ENCODE measurements around the gene DLG5. TPM values are rescaled to one million over a fixed set of nuclear protein-coding genes. Genes with fewer than 3 reads are reported as not detected.

The DLG5 gene
- polyA plus RNA-seq, 2 of the 4 experiments (the other 2 are of a cell fraction) = 17.0 to 30.9 TPM

DNA sequence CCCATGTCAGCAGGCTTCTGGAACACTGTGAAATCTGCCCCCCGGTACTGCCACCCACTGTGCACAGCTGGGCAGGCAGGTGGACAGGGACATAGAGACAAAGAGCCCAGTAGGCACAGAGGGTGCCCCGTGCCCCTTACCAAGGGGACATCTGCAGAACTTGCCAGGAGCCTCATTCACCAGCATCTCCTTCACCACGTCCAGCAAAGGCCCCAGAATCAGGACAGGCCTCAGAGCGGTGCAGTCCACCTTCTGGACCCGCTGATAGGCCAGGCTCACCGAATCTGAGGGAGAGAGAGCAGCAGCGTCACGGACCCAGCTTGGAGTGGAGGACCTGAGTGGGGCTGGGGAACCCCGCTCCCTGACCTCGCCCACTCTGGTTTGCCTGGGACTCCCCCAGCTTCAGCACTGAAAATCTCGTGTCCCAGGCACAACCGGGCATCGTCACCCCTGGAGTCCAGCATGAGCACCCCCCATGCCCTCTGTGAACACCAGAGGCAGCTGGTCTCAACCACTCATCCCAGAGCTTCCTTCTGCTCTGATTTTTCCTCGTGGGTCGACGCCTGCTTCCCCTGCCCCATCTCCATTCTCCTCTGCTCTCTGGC, 130.1 kb downstream of the DLG5 start:
- no peak for DNase-seq (ENCODE audit: low read depth in 1 of 2, low spot score in 1 of 2)
- TF ChIP-seq BHLHE40 (IDR thresholded peaks at IDR 0.05; ENCODE audit: low read depth, low read length) (no peak), MAZ (IDR thresholded peaks at IDR 0.05; ENCODE audit: borderline replicate concordance, low read depth, low read length) (no peak), KDM1A (IDR thresholded peaks at IDR 0.05; ENCODE audit: low read depth) (no peak), RAD21 (conservative IDR thresholded peaks at IDR 0.05 in 1 of 2, IDR thresholded peaks at IDR 0.05 in 1 of 2) (no peak), EHF (CRISPR knock-in tag; IDR thresholded peaks at IDR 0.05) (no peak), RNF2 (IDR thresholded peaks at IDR 0.05; ENCODE audit: borderline replicate concordance, low read depth) (no peak), NR3C1 (IDR thresholded peaks at IDR 0.05) (no peak), HDAC2 (IDR thresholded peaks at IDR 0.05) (no peak), MYC (IDR thresholded peaks at IDR 0.05; ENCODE audit: borderline replicate concordance, low read length) (no peak), JUN (IDR thresholded peaks at IDR 0.05) (no peak), CHD2 (IDR thresholded peaks at IDR 0.05; ENCODE audit: low read length, partially characterized antibody) (no peak), TP53 (CRISPR knock-in tag; IDR thresholded peaks at IDR 0.05) (no peak), HOXB13 (CRISPR knock-in tag; IDR thresholded peaks at IDR 0.05; ENCODE audit: low read depth) (no peak), GATA3 (IDR thresholded peaks at IDR 0.05; ENCODE audit: borderline replicate concordance) (no peak), ZNF302 (CRISPR knock-in tag; IDR thresholded peaks at IDR 0.05) (no peak)
- TF ChIP-seq, protein P1, sequence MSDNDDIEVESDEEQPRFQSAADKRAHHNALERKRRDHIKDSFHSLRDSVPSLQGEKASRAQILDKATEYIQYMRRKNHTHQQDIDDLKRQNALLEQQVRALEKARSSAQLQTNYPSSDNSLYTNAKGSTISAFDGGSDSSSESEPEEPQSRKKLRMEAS (IDR thresholded peaks at IDR 0.05) = no peak
- TF ChIP-seq, protein P2, sequence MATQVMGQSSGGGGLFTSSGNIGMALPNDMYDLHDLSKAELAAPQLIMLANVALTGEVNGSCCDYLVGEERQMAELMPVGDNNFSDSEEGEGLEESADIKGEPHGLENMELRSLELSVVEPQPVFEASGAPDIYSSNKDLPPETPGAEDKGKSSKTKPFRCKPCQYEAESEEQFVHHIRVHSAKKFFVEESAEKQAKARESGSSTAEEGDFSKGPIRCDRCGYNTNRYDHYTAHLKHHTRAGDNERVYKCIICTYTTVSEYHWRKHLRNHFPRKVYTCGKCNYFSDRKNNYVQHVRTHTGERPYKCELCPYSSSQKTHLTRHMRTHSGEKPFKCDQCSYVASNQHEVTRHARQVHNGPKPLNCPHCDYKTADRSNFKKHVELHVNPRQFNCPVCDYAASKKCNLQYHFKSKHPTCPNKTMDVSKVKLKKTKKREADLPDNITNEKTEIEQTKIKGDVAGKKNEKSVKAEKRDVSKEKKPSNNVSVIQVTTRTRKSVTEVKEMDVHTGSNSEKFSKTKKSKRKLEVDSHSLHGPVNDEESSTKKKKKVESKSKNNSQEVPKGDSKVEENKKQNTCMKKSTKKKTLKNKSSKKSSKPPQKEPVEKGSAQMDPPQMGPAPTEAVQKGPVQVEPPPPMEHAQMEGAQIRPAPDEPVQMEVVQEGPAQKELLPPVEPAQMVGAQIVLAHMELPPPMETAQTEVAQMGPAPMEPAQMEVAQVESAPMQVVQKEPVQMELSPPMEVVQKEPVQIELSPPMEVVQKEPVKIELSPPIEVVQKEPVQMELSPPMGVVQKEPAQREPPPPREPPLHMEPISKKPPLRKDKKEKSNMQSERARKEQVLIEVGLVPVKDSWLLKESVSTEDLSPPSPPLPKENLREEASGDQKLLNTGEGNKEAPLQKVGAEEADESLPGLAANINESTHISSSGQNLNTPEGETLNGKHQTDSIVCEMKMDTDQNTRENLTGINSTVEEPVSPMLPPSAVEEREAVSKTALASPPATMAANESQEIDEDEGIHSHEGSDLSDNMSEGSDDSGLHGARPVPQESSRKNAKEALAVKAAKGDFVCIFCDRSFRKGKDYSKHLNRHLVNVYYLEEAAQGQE (IDR thresholded peaks at IDR 0.05) = no peak
- WGBS (ENCODE audit: missing lambda C conversion rate) = 86% methylated on average over 15 of the region's 16 CpGs
- no peak for ATAC-seq
- no peak for FAIRE-seq
- Histone ChIP-seq H3K4me2 (no peak overlapping the region), H3K4me1 (no peaks in the 10 kb centered on the region), H3K27ac (no peak overlapping the region), H3K4me3 (no peak overlapping the region), H3K9me3 (no peaks in the 10 kb centered on the region)
- ChIA-PET POLR2A (interaction anchor here (0.5 kb wide), 1 partner anchor 25 kb away, joined by 3 read pairs; no protein-coding TSS in a partner anchor), CTCF (no interaction called here)

DNA sequence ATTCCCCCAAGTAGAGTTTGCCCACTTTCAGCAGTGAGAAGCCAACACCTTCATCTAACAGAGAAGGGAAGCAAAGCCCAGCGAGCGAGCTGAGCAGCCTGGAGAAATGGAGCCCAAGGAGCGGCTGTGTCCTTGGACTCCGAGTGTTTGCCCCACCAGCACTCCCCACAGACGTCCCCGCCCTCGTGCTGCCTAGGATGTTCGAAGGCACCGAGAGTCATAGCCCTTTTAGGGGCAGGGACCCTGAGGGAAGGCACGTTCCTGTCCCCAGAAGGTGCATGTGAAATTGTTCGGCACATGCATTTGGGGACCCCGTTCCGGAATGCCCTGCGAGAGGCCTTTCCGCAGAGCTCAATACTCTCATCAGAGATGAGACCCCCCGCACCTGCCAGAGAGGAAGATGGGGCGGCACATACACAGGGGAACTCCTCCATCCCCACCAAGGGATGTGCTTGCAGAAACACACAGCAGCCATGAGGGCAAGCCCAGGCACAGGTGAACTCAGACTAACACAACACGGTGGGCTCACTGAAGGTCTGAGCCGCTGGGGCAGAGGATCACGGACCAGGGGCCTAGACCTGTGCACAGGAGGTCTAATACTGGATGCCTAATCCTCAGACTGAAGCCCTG, 131.0 kb downstream of the DLG5 start:
- Histone ChIP-seq H3K4me1 (no peaks in the 10 kb centered on the region), H3K4me2 (no peak overlapping the region), H3K4me3 (no peak overlapping the region), H3K9me3 (no peaks in the 10 kb centered on the region), H3K27ac (no peak overlapping the region)
- TF ChIP-seq SMC3 (IDR thresholded peaks at IDR 0.05) (no peak), RAD21 (conservative IDR thresholded peaks at IDR 0.05 in 1 of 2, IDR thresholded peaks at IDR 0.05 in 1 of 2) (no peak), NR3C1 (IDR thresholded peaks at IDR 0.05) (no peak), HOXB5 (CRISPR knock-in tag; IDR thresholded peaks at IDR 0.05) (no peak), HOXB13 (CRISPR knock-in tag; IDR thresholded peaks at IDR 0.05; ENCODE audit: low read depth) (no peak), JUN (IDR thresholded peaks at IDR 0.05) (no peak), RCOR1 (IDR thresholded peaks at IDR 0.05; ENCODE audit: low read depth, low read length) (no peak), NPAS2 (CRISPR knock-in tag; IDR thresholded peaks at IDR 0.05; ENCODE audit: borderline replicate concordance) (no peak)
- TF ChIP-seq, protein P3, sequence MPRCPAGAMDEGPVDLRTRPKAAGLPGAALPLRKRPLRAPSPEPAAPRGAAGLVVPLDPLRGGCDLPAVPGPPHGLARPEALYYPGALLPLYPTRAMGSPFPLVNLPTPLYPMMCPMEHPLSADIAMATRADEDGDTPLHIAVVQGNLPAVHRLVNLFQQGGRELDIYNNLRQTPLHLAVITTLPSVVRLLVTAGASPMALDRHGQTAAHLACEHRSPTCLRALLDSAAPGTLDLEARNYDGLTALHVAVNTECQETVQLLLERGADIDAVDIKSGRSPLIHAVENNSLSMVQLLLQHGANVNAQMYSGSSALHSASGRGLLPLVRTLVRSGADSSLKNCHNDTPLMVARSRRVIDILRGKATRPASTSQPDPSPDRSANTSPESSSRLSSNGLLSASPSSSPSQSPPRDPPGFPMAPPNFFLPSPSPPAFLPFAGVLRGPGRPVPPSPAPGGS (IDR thresholded peaks at IDR 0.05) = no peak
- TF ChIP-seq, protein P4, sequence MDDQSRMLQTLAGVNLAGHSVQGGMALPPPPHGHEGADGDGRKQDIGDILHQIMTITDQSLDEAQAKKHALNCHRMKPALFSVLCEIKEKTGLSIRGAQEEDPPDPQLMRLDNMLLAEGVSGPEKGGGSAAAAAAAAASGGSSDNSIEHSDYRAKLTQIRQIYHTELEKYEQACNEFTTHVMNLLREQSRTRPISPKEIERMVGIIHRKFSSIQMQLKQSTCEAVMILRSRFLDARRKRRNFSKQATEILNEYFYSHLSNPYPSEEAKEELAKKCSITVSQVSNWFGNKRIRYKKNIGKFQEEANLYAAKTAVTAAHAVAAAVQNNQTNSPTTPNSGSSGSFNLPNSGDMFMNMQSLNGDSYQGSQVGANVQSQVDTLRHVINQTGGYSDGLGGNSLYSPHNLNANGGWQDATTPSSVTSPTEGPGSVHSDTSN (IDR thresholded peaks at IDR 0.05) = no peak
- TF ChIP-seq, protein P5, sequence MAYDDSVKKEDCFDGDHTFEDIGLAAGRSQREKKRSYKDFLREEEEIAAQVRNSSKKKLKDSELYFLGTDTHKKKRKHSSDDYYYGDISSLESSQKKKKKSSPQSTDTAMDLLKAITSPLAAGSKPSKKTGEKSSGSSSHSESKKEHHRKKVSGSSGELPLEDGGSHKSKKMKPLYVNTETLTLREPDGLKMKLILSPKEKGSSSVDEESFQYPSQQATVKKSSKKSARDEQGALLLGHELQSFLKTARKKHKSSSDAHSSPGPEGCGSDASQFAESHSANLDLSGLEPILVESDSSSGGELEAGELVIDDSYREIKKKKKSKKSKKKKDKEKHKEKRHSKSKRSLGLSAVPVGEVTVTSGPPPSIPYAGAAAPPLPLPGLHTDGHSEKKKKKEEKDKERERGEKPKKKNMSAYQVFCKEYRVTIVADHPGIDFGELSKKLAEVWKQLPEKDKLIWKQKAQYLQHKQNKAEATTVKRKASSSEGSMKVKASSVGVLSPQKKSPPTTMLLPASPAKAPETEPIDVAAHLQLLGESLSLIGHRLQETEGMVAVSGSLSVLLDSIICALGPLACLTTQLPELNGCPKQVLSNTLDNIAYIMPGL (CRISPR knock-in tag; IDR thresholded peaks at IDR 0.05; ENCODE audit: borderline replicate concordance) = no peak
- TF ChIP-seq, protein P6, sequence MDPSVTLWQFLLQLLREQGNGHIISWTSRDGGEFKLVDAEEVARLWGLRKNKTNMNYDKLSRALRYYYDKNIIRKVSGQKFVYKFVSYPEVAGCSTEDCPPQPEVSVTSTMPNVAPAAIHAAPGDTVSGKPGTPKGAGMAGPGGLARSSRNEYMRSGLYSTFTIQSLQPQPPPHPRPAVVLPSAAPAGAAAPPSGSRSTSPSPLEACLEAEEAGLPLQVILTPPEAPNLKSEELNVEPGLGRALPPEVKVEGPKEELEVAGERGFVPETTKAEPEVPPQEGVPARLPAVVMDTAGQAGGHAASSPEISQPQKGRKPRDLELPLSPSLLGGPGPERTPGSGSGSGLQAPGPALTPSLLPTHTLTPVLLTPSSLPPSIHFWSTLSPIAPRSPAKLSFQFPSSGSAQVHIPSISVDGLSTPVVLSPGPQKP (IDR thresholded peaks at IDR 0.05; ENCODE audit: low read depth, low read length) = no peak
- POLR2A ChIA-PET = no interaction called here
- DNase-seq (ENCODE audit: low read depth in 1 of 2, low spot score in 1 of 2) (no peak), FAIRE-seq (no peak), ATAC-seq (no peak)
- CTCF ChIA-PET = no interaction called here
- 96% methylated on average over 20 of the region's 20 CpGs for WGBS (ENCODE audit: missing lambda C conversion rate)

All from A549 (cell line).